Peyer's patch (tissue), 4 donors: ENCODE results near the gene KANSL1. TPM values are rescaled to one million over a fixed set of nuclear protein-coding genes. Genes with fewer than 3 reads are reported as not detected.
A peak's percentile ranks its signal among the peaks of the same experiment; 100 is the strongest.
"Not testable (repeated sequence)": the region's sequence is repeated elsewhere in the genome, so short reads cannot be mapped to it uniquely, and the experiment has no call there.

Experiments used
- DNase-seq, 3 donors: peaks; one replicate each; pipeline ENCODE4 v3.0.0-alpha.2; 2017 to 2019
- H3K27ac ChIP-seq, 4 donors: fragments of 200-600 bp; sonication (generic); one replicate each; pipeline ENCODE4 v1.5.1; 2016 to 2019
- H3K27me3 ChIP-seq, 2 donors: fragments of 200-600 bp; sonication (generic); one replicate each; pipeline ENCODE4 v1.5.1; 2019
- H3K36me3 ChIP-seq, 3 donors: fragments of 200-600 bp; sonication (generic); one replicate each; pipeline ENCODE4 v1.5.1; 2016 to 2019
- H3K4me1 ChIP-seq, 4 donors: fragments of 200-600 bp; sonication (generic); one replicate each; pipeline ENCODE4 v1.5.1; 2016 to 2019
- H3K4me3 ChIP-seq, 4 donors: fragments of 200-600 bp; sonication (generic); 1 replicate in 3 of 4; 2 replicates in 1 of 4; pipeline ENCODE4 v1.5.1; 2016 to 2019; ENCODE audit warnings: mild to moderate bottlenecking in 1 of 4
- H3K9me3 ChIP-seq, 4 donors: fragments of 200-600 bp; sonication (generic); one replicate each; pipeline ENCODE4 v1.5.1; 2016 to 2019; ENCODE audit warnings: mild to moderate bottlenecking in 1 of 4
- CTCF ChIP-seq, 6 experiments: fragments of 450-650 bp in 4 of 6; fragments of 200-600 bp in 2 of 6; sonication (generic) in 1 of 6; IDR thresholded peaks; one replicate each; pipeline ENCODE4 v1.5.1; 2017 to 2019; ENCODE audit warnings: antibody characterized with exemption in 6 of 6, mild to moderate bottlenecking in 3 of 6, moderate library complexity in 1 of 6
- POLR2A ChIP-seq, 2 donors: fragments of 450-650 bp; IDR thresholded peaks; one replicate each; pipeline ENCODE4 v1.5.1; 2017; ENCODE audit warnings: antibody characterized with exemption in 2 of 2, mild to moderate bottlenecking in 2 of 2, moderate library complexity in 2 of 2
- total RNA-seq, 4 donors: library from RNA; depleted of rRNA; stranded (reverse); fragments of >200 nt; gene quantifications; one replicate each; pipeline ENCODE4 v1.1.0, GENCODE V29; 2016

The KANSL1 gene
- total RNA-seq, 4 donors from 2014 or later, result 97.6 to 328 (median 141) TPM

DNA sequence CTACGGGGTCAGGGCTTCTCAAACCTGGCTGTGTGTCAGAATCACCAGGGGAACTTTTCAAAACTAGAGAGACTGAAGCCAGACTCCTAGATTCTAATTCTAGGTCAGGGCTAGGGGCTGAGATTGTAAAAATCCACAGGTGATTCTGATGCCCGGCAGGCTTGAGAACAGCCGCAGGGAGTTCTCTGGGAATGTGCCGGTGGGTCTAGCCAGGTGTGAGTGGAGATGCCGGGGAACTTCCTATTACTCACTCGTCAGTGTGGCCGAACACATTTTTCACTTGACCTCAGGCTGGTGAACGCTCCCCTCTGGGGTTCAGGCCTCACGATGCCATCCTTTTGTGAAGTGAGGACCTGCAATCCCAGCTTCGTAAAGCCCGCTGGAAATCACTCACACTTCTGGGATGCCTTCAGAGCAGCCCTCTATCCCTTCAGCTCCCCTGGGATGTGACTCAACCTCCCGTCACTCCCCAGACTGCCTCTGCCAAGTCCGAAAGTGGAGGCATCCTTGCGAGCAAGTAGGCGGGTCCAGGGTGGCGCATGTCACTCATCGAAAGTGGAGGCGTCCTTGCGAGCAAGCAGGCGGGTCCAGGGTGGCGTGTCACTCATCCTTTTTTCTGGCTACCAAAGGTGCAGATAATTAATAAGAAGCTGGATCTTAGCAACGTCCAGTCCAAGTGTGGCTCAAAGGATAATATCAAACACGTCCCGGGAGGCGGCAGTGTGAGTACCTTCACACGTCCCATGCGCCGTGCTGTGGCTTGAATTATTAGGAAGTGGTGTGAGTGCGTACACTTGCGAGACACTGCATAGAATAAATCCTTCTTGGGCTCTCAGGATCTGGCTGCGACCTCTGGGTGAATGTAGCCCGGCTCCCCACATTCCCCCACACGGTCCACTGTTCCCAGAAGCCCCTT lies 183.3 kb downstream of the KANSL1 start:
- TF ChIP-seq CTCF (IDR thresholded peaks at IDR 0.05) (no peak), POLR2A (IDR thresholded peaks at IDR 0.05) (no peak)
- H3K36me3 ChIP-seq, result no peaks in the 10 kb centered on the region
- H3K9me3 ChIP-seq, result no peaks in the 10 kb centered on the region

GRCh38 chr17:46008591-46008990 lies 184.6 kb downstream of the KANSL1 start:
- Histone ChIP-seq H3K36me3 (no peaks in the 10 kb centered on the region), H3K4me1 (peaks cover 0 to 7% (median 0%) of the 10 kb centered on the region in 4 donors), H3K27me3 (no peaks in the 10 kb centered on the region), H3K27ac (no peak overlapping the region), H3K4me3 (no peak overlapping the region), H3K9me3 (no peaks in the 10 kb centered on the region)
- TF ChIP-seq CTCF (IDR thresholded peaks at IDR 0.05) (no peak), POLR2A (IDR thresholded peaks at IDR 0.05) (no peak)
- DNase-seq, result no peak

More for the DNA sequence above, 183.3 kb downstream of the KANSL1 start:
- Histone ChIP-seq H3K4me3 (no peak overlapping the region), H3K27ac (no peak overlapping the region), H3K27me3 (no peaks in the 10 kb centered on the region), H3K4me1 (no peaks in the 10 kb centered on the region)
- DNase-seq, result no peak

DNA sequence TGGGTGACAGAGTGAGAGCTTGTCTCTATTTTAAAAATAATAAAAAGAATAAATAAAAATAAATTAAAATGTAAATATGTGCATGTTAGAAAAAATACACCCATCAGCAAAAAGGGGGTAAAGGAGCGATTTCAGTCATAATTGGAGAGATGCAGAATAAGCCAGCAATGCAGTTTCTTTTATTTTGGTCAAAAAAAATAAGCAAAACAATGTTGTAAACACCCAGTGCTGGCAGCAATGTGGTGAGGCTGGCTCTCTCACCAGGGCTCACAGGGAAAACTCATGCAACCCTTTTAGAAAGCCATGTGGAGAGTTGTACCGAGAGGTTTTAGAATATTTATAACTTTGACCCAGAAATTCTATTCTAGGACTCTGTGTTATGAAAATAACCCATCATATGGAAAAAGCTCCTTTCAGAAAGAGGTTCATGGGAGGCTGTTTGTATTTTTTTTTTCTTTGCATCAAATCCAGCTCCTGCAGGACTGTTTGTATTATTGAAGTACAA lies 185.7 kb downstream of the KANSL1 start:
- Histone ChIP-seq H3K36me3 (no peaks in the 10 kb centered on the region), H3K27me3 (no peaks in the 10 kb centered on the region), H3K9me3 (no peaks in the 10 kb centered on the region), H3K4me1 (peaks cover 0 to 17% (median 0%) of the 10 kb centered on the region in 4 donors), H3K4me3 (no peak overlapping the region), H3K27ac (no peak overlapping the region)
- no peak for DNase-seq
- TF ChIP-seq POLR2A (IDR thresholded peaks at IDR 0.05) (no peak), CTCF (IDR thresholded peaks at IDR 0.05) (no peak)

GRCh38 chr17:46006082-46006481 lies 187.1 kb downstream of the KANSL1 start:
- not testable (repeated sequence) for H3K9me3 ChIP-seq, DNase-seq

DNA sequence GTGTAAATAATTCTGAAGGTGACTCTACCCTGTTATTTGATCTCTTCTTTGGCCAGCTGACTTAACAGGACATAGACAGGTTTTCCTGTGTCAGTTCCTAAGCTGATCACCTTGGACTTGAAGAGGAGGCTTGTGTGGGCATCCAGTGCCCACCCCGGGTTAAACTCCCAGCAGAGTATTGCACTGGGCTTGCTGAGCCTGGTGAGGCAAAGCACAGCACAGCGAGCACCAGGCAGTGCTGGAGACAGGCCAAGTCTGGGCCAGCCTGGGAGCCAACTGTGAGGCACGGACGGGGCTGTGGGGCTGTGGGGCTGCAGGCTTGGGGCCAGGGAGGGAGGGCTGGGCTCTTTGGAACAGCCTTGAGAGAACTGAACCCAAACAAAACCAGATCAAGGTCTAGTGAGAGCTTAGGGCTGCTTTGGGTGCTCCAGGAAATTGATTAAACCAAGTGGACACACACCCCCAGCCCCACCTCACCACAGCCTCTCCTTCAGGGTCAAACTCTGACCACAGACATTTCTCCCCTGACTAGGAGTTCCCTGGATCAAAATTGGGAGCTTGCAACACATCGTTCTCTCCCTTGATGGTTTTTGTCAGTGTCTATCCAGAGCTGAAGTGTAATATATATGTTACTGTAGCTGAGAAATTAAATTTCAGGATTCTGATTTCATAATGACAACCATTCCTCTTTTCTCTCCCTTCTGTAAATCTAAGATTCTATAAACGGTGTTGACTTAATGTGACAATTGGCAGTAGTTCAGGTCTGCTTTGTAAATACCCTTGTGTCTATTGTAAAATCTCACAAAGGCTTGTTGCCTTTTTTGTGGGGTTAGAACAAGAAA lies 189.1 kb downstream of the KANSL1 start:
- Histone ChIP-seq H3K9me3 (no peaks in the 10 kb centered on the region), H3K4me1 (peaks cover 0 to 17% (median 0%) of the 10 kb centered on the region in 4 donors), H3K27ac (peak overlapping the region in 1 of 4 donors; percentile 10), H3K4me3 (no peak overlapping the region), H3K27me3 (no peaks in the 10 kb centered on the region), H3K36me3 (no peaks in the 10 kb centered on the region)
- peak in 2 of 3 donors; percentile 65 to 75 for DNase-seq
- TF ChIP-seq POLR2A (IDR thresholded peaks at IDR 0.05), result no peak
- no peak for TF ChIP-seq CTCF (IDR thresholded peaks at IDR 0.05)

More at GRCh38 chr17:46006082-46006481, 187.1 kb downstream of the KANSL1 start:
- not testable (repeated sequence) for H3K27ac ChIP-seq, H3K4me3 ChIP-seq, H3K36me3 ChIP-seq, H3K27me3 ChIP-seq
- peaks cover 0 to 17% (median 0%) of the 10 kb centered on the region in 4 donors for H3K4me1 ChIP-seq
